NCI-H187 (cell line): Measurements from ENCODE around the gene TMEM170B.

Experiments used
- DNase-seq, 2 experiments: peaks; one replicate each; lab custom pipeline; 2025; lab: John Stamatoyannopoulos, UW

TMEM170B gene

GRCh38 chr6:11537229-11538051 is at the start of gene TMEM170B:
TSS of gene TMEM170B (plus strand) at chr6:11537749. CDS start at chr6:11538278, 529 bp downstream.
- DNase-seq, result peak; percentile 91 to 99

GRCh38 chr6:11490996-11491395 is 46.6 kb upstream of the TMEM170B start:
- DNase-seq, result no peak

- DNase-seq, result no peak
Measured at GRCh38 chr6:11491596-11492463, 45.7 kb upstream of the TMEM170B start.

- no peak for DNase-seq
Measured at GRCh38 chr6:11492464-11493290, 44.9 kb upstream of the TMEM170B start.

- no peak for DNase-seq
Measured at GRCh38 chr6:11493974-11494373, 43.6 kb upstream of the TMEM170B start.

- DNase-seq, result no peak
Measured at GRCh38 chr6:11494786-11495564, 42.6 kb upstream of the TMEM170B start.

GRCh38 chr6:11495565-11496145 is 41.9 kb upstream of the TMEM170B start:
- no peak for DNase-seq

- DNase-seq, result peak in 1 of 2 experiments; percentile 45
Measured at GRCh38 chr6:11496152-11497060, 41.1 kb upstream of the TMEM170B start.

- DNase-seq, result no peak
Measured at GRCh38 chr6:11497107-11497506, 40.4 kb upstream of the TMEM170B start.

- no peak for DNase-seq
Measured at GRCh38 chr6:11497881-11498280, 39.7 kb upstream of the TMEM170B start.

GRCh38 chr6:11500008-11500407 is 37.5 kb upstream of the TMEM170B start:
- DNase-seq, result no peak

- DNase-seq, result no peak
Measured at GRCh38 chr6:11509471-11509870, 28.1 kb upstream of the TMEM170B start.

GRCh38 chr6:11514672-11515071 is 22.9 kb upstream of the TMEM170B start:
- no peak for DNase-seq

GRCh38 chr6:11515763-11516162 is 21.8 kb upstream of the TMEM170B start:
- no peak for DNase-seq

- DNase-seq, result no peak
Measured at GRCh38 chr6:11522812-11523605, 14.5 kb upstream of the TMEM170B start.

- no peak for DNase-seq
Measured at GRCh38 chr6:11525468-11526155, 11.9 kb upstream of the TMEM170B start.

- DNase-seq, result no peak
Measured at GRCh38 chr6:11526156-11526505, 11.4 kb upstream of the TMEM170B start.

- no peak for DNase-seq
Measured at GRCh38 chr6:11527274-11527870, 10.2 kb upstream of the TMEM170B start.
